Activated T-helper 9 cell treated with anti-CD3 and anti-CD28 coated beads, Interleukin-2, amount 50 U/mL, for 16 hours (primary cell): ENCODE results near the gene PPP1R1C.

Source experiments
- DNase-seq: peaks from one replicate; pipeline ENCODE4 v3.0.0-alpha.2; 2020; ENCODE audit warnings: low read depth

PPP1R1C gene

DNA sequence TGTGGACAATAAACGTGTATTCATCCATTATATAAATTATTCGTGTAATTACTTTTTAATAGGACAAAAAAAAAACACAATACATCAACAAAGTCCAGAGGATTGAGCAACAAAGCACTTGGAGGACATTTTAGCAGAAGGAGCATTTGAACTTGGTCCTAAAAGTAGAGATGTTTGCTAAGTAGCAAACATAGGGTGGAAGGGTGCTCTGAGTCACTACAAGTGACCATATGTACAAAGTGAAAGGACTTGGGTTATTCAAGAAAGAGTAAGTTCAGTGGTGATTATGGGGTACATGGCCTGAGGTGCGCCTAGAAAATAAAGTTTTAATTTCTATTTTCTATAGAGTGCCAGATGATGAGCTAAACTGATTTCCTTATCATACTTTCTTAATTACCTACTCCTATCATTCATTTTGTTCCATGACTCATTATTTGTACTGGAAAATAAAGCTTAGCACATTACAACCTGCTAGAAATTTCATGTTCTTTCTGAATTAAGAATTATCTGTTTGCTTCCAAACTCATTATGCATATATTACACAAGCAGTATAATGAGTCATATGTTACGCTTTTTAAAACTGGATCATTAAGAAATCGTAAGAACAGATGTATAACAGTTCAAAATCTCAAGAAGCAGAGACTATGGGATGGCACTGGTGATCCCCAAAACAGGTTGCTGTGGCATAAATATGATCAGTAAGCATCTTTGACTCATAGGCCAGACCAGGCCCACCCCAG lies 13.1 kb upstream of the PPP1R1C start:
- no peak for DNase-seq

DNA sequence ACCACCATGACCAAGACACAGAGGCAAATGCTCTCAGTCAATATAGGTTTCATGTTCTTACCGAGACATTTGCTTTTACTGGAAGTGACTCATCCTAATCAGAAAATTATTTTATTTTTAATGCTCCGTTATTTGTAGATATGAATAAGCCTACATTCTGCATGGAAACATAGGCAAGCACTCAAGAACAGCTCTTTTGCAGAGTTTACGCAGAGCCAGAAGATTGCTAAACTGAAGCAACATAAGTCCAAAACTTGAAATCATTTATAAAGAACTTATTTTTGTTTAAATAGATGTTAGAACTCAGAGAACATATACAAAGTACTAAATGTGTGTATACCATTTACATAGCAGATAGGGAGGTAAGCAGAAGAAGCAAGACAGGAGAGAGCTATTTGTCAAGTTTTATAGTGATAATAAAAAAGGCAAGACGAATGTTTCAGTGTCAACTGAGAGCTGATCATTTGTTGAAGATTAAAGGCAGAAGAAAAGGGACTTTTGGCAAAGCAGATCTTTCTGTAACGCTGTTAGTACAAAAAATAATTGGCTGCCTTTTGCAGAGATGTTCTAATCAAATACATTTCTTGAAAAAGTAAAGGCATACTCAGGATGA lies 12.4 kb upstream of the PPP1R1C start:
- no peak for DNase-seq

DNA sequence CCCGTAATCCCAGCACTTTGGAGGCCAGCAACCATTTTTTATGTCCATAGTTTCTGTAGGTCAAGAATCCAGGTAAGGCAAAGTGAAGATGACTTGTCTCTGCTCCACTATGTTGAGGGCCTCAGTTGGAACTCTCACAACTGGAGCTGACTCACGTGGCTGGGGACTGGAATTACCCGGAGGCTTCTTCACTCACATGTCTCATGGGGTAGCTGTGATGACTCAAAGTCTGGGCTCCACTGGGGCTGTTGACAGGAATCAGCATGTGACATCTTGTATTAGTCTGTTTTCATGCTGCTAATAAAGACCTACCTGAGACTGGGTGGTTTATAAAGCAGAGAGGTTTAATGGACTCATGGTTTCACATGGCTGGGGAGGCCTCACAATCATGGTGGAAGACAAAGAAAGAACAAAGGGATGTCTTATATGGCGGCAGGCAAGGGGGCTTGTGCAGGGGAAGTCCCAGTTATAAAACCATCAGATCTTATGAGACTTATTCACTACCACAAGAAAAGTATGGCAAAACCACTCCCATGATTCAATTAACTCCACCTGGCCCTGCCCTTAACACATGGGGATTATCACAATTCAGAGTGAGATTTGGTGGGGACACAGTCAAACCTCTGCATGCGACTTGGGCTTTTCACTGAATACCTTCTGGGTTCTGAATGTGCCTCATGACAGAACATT lies 7.8 kb upstream of the PPP1R1C start:
- DNase-seq, result no peak

DNA sequence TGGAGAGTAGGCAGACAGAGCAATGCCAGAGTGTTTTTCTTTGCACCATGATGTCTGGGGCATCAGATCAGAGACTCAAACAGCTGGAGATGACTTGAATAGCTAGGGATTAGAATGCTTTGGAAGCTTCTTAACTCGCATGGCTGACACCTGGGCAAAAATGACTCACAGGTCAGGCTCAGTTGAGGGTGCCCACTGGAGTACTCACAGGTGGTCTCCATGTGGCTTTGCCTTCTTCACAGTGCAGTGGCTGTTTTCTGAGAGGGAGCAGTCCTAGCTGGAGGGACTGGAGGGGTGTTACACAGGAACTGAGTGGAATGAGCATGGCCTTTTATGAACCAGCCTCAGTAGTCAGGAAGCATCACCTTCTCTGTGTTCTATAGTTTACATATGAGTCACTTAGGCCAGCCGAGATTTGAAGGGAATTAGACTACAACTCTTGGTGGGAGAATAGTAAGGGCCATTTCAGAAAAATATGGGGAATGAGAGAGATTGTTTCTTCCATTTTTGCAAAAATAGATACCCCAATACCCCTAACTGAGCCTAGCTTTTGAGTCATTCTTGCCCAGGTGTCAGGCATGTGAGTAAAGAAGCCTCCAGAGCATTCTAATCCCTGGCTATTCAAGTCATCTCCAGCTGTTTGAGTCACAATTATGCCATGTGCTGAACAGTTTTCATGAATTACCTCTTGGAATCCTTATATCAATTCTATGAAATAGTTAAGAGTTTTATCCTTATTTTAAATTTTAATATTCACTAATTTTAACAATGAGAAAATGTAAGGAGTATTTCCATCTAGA lies 7.1 kb upstream of the PPP1R1C start:
- DNase-seq, result no peak

DNA sequence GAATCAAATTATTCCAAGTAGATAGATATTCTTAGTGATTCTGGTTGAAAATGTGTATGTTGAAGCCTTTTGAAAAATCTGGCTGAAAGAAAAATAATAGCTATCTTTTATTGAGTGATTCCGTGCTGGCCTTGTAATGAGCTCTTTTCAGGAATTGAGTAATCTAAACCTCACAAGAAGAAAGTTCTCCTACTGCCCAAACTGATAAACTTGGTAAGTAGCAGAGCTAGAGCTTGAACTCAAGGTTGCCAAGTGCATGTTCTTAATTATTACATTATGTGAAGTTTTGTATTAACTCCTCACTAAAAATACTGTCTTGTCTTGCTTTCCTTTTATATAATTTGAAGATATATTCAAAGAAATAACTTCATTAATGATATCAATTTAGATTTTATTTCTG lies 1.6 kb upstream of the PPP1R1C start:
- no peak for DNase-seq

DNA sequence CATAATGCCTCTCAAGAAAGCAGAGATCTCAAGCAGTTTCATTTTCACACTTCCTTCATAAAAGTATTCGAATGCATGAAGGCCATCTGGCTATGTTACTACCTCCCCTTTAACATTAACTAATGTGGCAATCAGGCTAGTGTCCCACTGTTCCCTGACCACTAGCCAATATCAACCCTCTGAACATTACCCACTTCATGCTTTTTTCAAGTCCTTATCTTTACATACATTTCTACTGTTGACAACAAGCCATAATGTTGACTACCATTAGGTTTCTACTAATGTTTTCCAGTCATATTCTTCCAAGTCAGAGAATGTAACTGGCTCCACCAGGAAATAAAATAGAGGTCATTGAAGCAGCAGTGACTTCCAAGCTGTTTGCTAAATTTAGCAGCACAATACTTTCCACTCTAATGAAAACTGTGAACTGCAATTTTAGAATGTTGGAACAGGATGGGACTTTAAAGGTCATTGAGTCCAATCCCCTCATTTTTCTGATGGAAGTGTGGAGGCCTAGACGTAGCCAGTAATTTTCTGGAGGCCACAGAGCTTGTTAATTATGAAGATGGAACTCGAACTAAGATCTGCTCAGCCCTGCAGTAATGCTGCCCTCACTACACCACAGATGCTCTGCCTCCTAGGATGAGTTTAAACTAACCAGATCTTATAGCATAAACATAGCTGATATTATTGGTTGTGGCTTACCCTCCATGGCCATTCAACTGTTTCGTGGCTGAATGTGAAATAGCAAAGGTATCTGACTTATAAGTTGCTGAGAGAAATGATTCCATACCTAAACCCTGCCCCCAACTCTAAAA lies 630 bp upstream of the PPP1R1C start:
- DNase-seq, result no peak

DNA sequence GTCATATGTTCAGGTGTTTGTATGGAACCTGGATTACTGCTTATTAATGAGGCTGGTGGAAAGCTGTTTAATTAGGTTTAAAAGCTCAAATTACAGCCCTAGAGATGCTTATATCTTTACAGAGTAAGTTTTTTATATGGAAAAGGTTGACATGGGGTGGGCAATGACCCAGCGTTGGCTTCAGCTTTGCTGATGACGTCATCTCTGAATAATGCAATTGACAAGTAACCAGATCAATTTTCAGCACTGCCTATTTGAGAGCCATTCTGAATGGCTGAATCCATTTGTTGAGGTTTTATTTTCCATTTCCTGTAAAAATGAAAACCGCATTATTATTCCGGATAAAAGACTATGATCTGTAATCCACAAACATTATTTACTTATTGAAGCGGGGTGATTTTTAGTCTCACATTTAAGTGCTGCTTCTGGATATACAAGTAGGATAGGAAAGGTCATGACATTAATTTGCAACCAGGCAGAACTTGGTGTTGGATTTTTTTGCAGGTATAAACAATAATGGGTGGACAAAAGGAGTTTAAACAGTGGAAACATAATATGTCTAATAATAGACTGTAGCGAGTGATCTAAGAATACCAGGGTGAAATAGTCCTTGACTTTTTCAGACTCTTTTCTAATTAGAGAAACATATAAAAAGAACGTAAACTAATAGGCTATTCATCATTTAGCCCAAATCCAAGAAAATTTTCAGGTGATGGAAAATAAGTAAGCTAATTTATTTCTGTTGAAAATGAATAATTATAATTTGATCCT lies 2.7 kb downstream of the PPP1R1C start:
- no peak for DNase-seq

DNA sequence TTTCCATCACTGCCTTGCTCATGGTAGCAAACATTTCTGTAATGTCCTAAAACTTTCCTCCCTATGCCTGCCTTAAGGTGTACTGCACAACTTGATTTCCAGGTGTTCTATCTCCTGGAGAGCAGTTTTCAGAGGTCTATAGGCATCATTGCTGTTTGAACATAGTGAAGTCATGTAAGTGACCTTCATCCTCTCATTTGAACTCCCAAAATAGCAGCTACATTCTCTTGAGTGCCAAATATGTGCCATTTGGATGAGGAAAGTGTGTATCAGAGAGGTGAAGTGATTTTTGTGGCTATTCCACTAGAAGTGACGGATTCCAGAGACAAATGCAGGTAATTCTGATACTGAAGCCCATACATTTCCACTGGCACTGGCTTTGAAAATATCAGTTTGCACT lies 3.4 kb downstream of the PPP1R1C start:
- no peak for DNase-seq

DNA sequence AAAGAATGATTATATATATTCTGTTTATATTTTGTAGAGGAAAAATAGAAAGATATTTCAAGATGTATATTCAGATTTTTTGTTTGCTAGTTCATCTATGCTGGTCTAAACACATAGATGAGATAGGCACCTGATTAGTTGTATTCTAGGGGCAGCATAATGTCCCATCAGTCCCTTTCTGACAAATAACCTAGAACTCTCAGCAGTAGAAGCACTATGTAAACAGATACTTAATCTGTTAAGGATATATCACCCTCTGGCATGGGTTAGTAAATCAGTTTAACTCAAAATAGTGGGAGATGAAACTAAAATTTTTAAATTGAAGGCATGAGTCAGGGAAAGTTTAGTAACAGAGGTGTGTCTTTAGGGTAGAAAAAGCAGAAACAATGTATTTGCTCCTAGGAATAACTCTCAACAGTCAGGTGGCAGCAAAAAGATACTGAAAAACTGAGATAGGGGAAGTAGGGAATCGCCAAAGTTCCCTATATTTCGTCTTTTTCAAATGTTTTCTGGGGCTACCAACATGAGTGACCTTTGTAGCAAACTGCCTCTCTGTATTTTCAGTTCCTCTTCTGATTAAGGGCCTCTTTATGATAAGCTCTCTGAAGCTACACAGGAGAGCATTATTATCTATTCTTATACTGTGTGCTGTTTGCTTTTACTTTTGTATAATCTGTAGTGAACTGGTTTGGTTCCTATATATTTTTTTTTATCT lies 5.7 kb downstream of the PPP1R1C start:
- DNase-seq, result no peak

DNA sequence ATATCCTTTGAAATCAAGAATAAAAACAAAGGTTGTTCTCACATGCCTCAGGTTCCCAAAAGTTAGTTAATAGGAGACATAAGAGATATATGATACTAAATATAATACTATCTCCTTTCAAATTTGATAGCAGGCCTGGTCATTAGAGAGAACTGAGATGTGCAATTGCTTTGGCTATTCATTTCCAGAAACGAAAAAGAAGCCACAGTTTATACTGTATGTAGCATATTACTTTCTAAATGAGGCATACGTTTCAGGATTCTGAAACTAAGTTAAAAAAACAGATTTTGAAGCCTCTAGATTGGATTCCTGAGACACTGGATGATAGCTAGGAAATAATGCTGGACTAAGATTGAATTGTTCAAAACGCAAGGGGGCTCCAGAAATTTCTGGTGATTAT lies 7.1 kb downstream of the PPP1R1C start:
- no peak for DNase-seq

DNA sequence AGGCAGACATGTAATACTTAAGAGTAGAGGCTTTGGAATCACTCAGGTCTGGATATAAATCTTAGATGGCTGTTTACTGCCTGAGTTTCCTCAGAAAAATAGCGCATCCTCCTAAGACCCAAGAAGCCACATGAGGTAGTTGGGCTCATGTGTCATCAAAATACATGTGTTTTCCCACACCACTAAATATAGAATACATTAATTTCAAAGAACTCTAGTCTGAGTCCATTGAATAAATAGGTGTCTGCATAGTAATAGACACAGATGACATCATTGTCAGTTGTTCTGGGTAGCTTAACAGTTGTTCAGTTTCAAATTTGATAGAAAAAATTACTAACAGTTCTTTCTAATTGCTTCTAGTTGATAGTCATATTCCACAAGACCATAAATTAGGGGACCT lies 9.6 kb downstream of the PPP1R1C start:
- no peak for DNase-seq

DNA sequence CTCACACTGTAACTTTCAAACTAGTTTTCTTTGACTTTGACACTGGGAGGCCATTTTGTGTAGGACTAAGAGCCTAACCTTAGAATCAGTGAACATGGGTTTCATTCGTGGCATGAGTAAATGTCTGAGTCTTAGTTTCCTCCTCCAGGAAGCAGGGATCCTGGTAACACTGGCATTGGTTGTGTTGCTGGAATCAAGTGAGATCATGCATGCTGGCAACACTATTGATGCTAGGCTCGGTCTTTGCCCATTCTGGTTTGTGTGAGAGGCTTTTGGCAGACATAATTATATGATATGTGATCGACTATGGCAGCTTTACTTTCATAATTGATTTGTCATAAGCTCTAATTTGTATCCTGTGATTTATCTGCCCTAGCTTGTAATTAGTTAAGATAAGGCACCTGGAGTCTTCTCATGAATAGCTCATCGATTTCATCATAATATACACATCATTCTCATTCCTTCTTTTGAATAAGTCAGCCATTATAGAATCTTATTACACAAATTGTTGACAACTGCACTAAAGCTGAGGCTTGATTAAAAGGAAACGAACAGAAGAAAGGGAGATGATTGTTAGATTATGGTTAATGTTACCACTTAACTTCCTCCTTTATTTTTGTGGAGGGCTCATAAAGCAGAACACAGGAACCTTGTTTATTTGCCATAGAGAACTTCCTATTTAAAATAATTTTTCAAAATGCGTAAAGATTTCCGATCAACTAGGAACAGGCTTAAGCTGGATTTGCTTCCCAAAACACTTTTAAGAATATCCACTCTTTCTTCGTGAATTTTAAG lies 12.6 kb downstream of the PPP1R1C start:
- DNase-seq, result no peak

DNA sequence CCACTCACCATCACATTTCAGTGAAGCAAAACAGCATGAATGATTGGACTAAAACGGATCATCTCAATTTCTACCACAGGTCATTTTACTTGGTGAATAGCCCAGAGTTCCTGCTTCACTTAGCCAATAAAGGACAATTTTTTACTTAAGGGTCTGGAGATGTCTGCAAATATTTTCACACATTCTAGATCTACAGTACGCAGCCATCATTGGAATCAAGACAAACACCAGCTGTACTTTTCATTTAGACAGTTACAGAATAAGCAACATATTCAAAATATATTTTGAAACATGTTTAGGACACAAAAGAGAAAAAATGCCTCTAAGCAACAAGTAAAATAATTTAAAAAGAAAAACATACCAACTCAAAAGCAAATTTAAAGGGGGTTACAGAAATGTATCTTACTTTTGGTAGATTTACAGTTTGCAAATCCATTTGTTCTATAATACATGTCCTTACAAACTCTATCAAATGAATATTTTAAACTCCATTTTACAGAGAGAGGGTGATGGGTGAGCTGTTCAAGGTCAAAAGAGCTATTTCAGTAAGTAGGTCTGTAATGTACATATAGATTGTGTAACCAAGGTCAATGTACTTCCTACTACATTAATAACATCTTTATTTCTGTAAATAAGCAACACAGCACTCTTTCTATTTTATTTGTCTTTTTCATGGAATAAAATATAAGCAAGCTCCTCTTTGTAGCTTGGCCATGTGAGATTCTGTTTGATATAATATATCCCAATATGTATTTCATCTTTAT lies 13.4 kb downstream of the PPP1R1C start:
- no peak for DNase-seq

DNA sequence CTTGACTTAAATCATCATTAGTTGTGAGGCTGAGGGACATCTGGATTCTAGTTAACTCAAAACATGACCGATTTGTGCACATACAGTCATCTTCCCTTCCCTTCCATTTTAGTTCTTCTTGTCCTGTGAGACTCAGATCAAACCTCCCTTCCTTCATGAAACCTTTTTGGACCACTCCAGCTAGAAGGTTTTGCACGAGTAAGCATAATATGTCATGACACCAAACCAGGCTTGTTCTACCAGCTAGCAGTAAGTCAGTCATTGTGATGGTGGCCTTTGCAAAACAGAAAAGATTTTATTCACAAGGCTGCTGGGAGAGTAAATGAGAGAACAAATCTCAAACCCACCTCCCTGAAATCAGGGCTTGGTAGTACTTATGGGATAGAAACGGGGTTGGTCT lies 14.3 kb downstream of the PPP1R1C start:
- DNase-seq, result no peak

DNA sequence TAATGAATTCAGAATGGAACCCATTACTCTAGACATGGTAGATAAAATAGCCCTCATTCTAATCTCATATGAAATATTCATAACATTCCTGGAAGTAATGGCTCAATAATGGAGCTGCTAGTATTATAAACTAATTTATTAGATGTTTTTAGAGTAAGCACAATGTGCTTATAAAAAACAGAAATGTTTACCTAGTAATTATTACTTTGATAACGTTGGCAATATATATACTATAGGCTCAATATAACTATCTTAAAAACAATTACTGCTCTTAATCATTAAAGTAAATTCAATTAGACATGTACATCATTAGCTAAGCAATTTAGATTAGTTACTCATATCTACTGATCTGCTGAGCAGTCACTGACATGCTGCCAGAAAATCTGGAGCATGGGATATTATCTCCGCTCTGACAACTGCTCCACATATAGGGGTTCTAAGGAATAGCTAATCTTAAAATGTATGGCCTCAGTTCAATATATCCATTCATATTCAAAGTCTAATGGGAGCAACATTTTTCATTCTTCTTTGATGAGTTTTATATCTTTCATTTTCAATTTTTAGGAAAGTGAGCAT lies 19.4 kb downstream of the PPP1R1C start:
- DNase-seq, result no peak

DNA sequence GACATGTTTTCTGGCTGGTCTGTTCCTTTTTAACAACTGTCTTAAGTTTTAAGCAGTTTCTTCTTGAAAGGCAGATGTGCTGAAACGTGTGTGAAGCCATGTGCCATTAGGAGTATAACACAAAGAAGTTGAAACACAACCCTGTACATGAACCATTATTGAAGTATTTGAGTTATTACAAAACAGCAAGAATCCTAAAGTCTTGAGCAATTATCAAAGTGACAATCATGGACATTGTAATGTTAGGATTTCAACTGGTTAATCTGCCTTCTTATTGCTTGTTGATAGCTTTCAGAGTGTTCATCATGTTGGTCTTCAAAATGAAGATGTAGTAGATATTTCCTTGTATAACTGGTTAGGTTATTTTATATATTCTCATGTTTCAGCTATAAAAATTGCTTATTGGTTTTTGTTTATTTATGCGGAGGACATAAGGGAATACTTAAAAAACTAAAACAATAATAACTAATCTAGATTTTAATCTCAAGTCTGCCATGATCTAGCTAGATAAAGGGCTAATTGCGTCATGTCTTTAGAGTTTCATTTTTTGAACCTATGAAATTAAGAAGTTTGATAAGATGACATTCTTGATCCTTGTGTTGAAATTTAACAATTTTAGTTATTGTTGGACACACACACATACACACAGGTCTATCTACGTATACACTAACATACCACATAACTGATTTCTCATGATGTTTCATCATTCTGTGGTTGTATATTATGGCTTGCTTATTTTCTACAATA lies 21.1 kb downstream of the PPP1R1C start:
- DNase-seq, result no peak

DNA sequence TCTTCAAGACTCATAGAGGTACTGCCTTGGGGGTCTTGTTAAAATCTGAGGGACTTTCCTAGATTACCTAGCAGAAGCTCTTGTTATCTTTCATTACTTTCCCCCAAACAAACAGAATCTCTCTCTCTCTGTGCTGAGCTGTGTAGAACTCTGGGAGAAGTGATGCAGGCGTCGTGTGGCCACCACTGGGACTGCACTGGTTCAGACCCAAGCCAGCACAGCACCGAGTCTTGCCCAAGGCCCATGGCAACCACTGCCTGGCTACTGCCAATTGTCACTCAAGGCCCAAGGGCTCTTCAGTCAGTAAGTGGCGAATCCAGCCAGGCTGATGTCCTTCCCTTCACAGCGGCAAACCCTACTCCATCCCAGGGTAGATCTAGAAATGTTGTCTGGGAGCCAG lies 28.6 kb downstream of the PPP1R1C start:
- no peak for DNase-seq
